SK-N-SH (cell line): ENCODE measurements around the gene PTPRG. TPM values are rescaled to one million over a fixed set of nuclear protein-coding genes. Genes with fewer than 3 reads are reported as not detected.

ENCODE experiments used
- CTCF ChIA-PET: fragments of 300-600, 350-600 bp; formaldehyde crosslinking; extraction: SDS; loops from one replicate; lab custom pipeline; 2021; lab: Yijun Ruan, JAX
- POLR2A ChIA-PET: fragments of 350-600 bp; sonication (Branson Sonifier 250); formaldehyde crosslinking; extraction: SDS; loops from one replicate; lab custom pipeline; 2020; ENCODE audit warnings: antibody characterized with exemption, inconsistent platforms; lab: Yijun Ruan, JAX
- DNase-seq: peaks from one replicate; pipeline ENCODE4 v3.0.0; 2012
- H2AFZ ChIP-seq: fragments of 200-600 bp; sonication (generic); 2 replicates; pipeline ENCODE4 v1.8.1; 2016; ENCODE audit warnings: antibody characterized with exemption, mild to moderate bottlenecking, low read depth
- H3F3A ChIP-seq: fragments of 200-600 bp; sonication (generic); replicated peaks from 2 replicates; pipeline ENCODE3; 2016; ENCODE audit warnings: antibody characterized with exemption, mild to moderate bottlenecking; ENCODE audit not compliant: insufficient read depth
- H3K27ac ChIP-seq, 2 experiments: fragments of 200-500 bp in 1 of 2; fragments of 200-600 bp in 1 of 2; sonication (Bioruptor generic) in 1 of 2; sonication (generic), shearing (Covaris generic) in 1 of 2; 2 replicates each; pipeline versions ENCODE4 v1.5.1 to v1.6.1; 2014 to 2016; ENCODE audit warnings: low read depth in 2 of 2, inconsistent platforms in 1 of 2, low read length in 1 of 2, mild to moderate bottlenecking in 1 of 2, mixed read lengths in 1 of 2
- H3K27me3 ChIP-seq: fragments of 200-600 bp; sonication (generic), shearing (Covaris generic); 2 replicates; pipeline ENCODE4 v1.6.1; 2016; ENCODE audit warnings: mixed run types; ENCODE audit not compliant: insufficient read depth
- H3K36me3 ChIP-seq, 2 experiments: fragments of 200-500 bp in 1 of 2; fragments of 200-600 bp in 1 of 2; sonication (Bioruptor generic) in 1 of 2; sonication (generic) in 1 of 2; replicated peaks in 1 of 2; 2 replicates each; pipeline versions ENCODE3 to v1.5.1; 2014 to 2016; ENCODE audit warnings: low read length in 1 of 2, mild to moderate bottlenecking in 1 of 2; ENCODE audit not compliant: insufficient read depth in 2 of 2, control insufficient read depth in 1 of 2
- H3K4me1 ChIP-seq, 2 experiments: fragments of 200-500 bp in 1 of 2; fragments of 200-600 bp in 1 of 2; sonication (Bioruptor generic) in 1 of 2; sonication (generic), shearing (Covaris generic) in 1 of 2; 2 replicates each; pipeline versions ENCODE4 v1.5.1 to v1.6.1; 2014 to 2016; ENCODE audit warnings: low read depth in 1 of 2, low read length in 1 of 2, mixed run types in 1 of 2; ENCODE audit not compliant: insufficient read depth in 2 of 2, control insufficient read depth in 1 of 2
- H3K4me2 ChIP-seq: fragments of 200-600 bp; sonication (generic), shearing (Covaris generic); 2 replicates; pipeline ENCODE4 v1.6.1; 2017; ENCODE audit warnings: mixed run types
- H3K4me3 ChIP-seq, 2 experiments: fragments of 200-500 bp in 1 of 2; fragments of 200-600 bp in 1 of 2; sonication (Bioruptor generic) in 1 of 2; sonication (generic), shearing (Covaris generic) in 1 of 2; 2 replicates each; pipeline versions ENCODE4 v1.5.1 to v1.8.1; 2014 to 2016; ENCODE audit warnings: low read depth in 2 of 2, inconsistent platforms in 1 of 2, low read length in 1 of 2, mild to moderate bottlenecking in 1 of 2, mixed read lengths in 1 of 2, moderate library complexity in 1 of 2
- H3K79me2 ChIP-seq: fragments of 200-600 bp; sonication (generic); 2 replicates; pipeline ENCODE4 v1.8.1; 2017; ENCODE audit warnings: mild to moderate bottlenecking; ENCODE audit not compliant: insufficient read depth
- H3K9ac ChIP-seq: fragments of 200-600 bp; sonication (generic); 2 replicates; pipeline ENCODE4 v1.6.1; 2017; ENCODE audit warnings: mixed run types
- H3K9me2 ChIP-seq: fragments of 200-600 bp; sonication (generic); 2 replicates; pipeline ENCODE4 v1.6.1; 2017; ENCODE audit warnings: mixed run types
- H3K9me3 ChIP-seq: fragments of 200-600 bp; sonication (generic); 2 replicates; pipeline ENCODE4 v1.6.1; 2017; ENCODE audit warnings: mixed run types, mild to moderate bottlenecking, moderate library complexity
- H4K20me1 ChIP-seq: fragments of 200-600 bp; sonication (generic); 2 replicates; pipeline ENCODE4 v1.6.1; 2017; ENCODE audit warnings: mild to moderate bottlenecking, mixed run types; ENCODE audit not compliant: insufficient read depth
- CTCF ChIP-seq: fragments of 200-600 bp; sonication (generic); IDR thresholded peaks from 2 replicates; pipeline ENCODE4 v1.6.1; 2017; ENCODE audit warnings: antibody characterized with exemption, mild to moderate bottlenecking, moderate library complexity
- EZH2phosphoT487 ChIP-seq: fragments of 200-600 bp; sonication (generic); IDR thresholded peaks from 2 replicates; pipeline ENCODE4 v1.6.1; 2017; ENCODE audit warnings: low read depth, mixed run types, mild to moderate bottlenecking, antibody characterized with exemption, moderate library complexity, borderline replicate concordance
- FOSL2 ChIP-seq: IDR thresholded peaks from 2 replicates; pipeline ENCODE4 v1.4.0; 2012; ENCODE audit warnings: low read depth, mild to moderate bottlenecking, moderate library complexity, borderline replicate concordance
- FOXM1 ChIP-seq: IDR thresholded peaks from 2 replicates; pipeline ENCODE4 v1.4.0; 2012; ENCODE audit warnings: low read depth, mild to moderate bottlenecking
- GATA2 ChIP-seq: sonication (generic); formaldehyde crosslinking; IDR thresholded peaks from 2 replicates; pipeline ENCODE4 v1.5.0; 2020; ENCODE audit warnings: mild to moderate bottlenecking, missing genetic modification reagents
- MEF2A ChIP-seq: IDR thresholded peaks from 2 replicates; pipeline ENCODE4 v1.4.0; 2012; ENCODE audit warnings: low read depth, borderline replicate concordance
- NFIC ChIP-seq: IDR thresholded peaks from 2 replicates; pipeline ENCODE4 v1.4.0; 2012; ENCODE audit warnings: borderline replicate concordance
- PBX3 ChIP-seq: IDR thresholded peaks from 2 replicates; pipeline ENCODE4; 2012
- POLR2AphosphoS5 ChIP-seq: IDR thresholded peaks from 2 replicates; pipeline ENCODE4 v1.6.1; 2012; ENCODE audit warnings: low read depth, low read length
- RCOR1 ChIP-seq: fragments of 150-350 bp; IDR thresholded peaks from 2 replicates; pipeline ENCODE4 v1.6.1; 2017; ENCODE audit warnings: antibody characterized with exemption, low read length
- RFX5 ChIP-seq: IDR thresholded peaks from 2 replicates; pipeline ENCODE4 v1.6.1; 2012; ENCODE audit warnings: mild to moderate bottlenecking, improper control_type of control experiment, low read length
- RXRA ChIP-seq: IDR thresholded peaks from 2 replicates; pipeline ENCODE4 v1.4.0; 2012; ENCODE audit warnings: low read depth, mild to moderate bottlenecking, borderline replicate concordance
- SIN3A ChIP-seq: IDR thresholded peaks from 2 replicates; pipeline ENCODE4 v1.6.1; 2012; ENCODE audit warnings: low read depth, mild to moderate bottlenecking, low read length, moderate library complexity, borderline replicate concordance
- TAF1 ChIP-seq: IDR thresholded peaks from 2 replicates; pipeline ENCODE4 v1.6.1; 2012; ENCODE audit warnings: low read depth, mild to moderate bottlenecking, low read length, moderate library complexity, borderline replicate concordance
- TEAD4 ChIP-seq: IDR thresholded peaks from 2 replicates; pipeline ENCODE4 v1.4.0; 2012; ENCODE audit warnings: mild to moderate bottlenecking, borderline replicate concordance; ENCODE audit not compliant: insufficient read depth
- USF1 ChIP-seq: IDR thresholded peaks from 2 replicates; pipeline ENCODE4 v1.4.0; 2012; ENCODE audit warnings: low read depth, borderline replicate concordance
- YY1 ChIP-seq: IDR thresholded peaks from 2 replicates; pipeline ENCODE4 v1.4.0; 2012; ENCODE audit warnings: low read depth, mild to moderate bottlenecking
- ZBTB33 ChIP-seq: IDR thresholded peaks from 2 replicates; pipeline ENCODE4 v1.4.0; 2012; ENCODE audit warnings: low read depth, borderline replicate concordance
- WGBS: methylation state at CpG from one replicate; pipeline ENCODE4 v1.1.6; 2017; ENCODE audit warnings: low lambda C conversion rate; 5-methylcytosine and 5-hydroxymethylcytosine counted together
- polyA plus RNA-seq, 3 experiments: library from polyadenylated mRNA; depleted of rRNA; stranded (reverse); fragments of >200 nt; gene quantifications; 2 replicates each; pipeline ENCODE4 v1.2.3, GENCODE V29; 2012

Gene PTPRG
- polyA plus RNA-seq, 1 of the 3 experiments (the other 2 are of a cell fraction) = 14.1 TPM

- TF ChIP-seq CTCF (no peak), FOXM1 (no peak), NFIC (no peak), RCOR1 (no peak), RXRA (no peak)
These were observed 549.3 kb downstream of the PTPRG start (continued) for GRCh38 chr3:62110443-62111225.

GRCh38 chr3:62113092-62113491, 551.7 kb downstream of the PTPRG start:
- H3K4me1 ChIP-seq = no peaks in the 10 kb centered on the region
- 93% methylated on average over 3 of the region's 3 CpGs for WGBS
- H3K9ac ChIP-seq = no peak overlapping the region
- DNase-seq = no peak
- POLR2A ChIA-PET = no interaction called here
- no peaks in the 10 kb centered on the region for H3K9me3 ChIP-seq
- no peaks in the 10 kb centered on the region for H3K27me3 ChIP-seq
- CTCF ChIA-PET = interaction anchor here (0.9 kb wide), 1 partner anchor 17 kb away, joined by 4 read pairs; no protein-coding TSS in a partner anchor
- no peak overlapping the region for H3K4me2 ChIP-seq
- no peak for TF ChIP-seq USF1
- TF ChIP-seq ZBTB33 = no peak
- no peak for TF ChIP-seq GATA2
- TF ChIP-seq NFIC = no peak
- no peak for TF ChIP-seq FOSL2
- no peak for TF ChIP-seq FOXM1
- TF ChIP-seq TAF1 = no peak
- TF ChIP-seq MEF2A = no peak
- no peak for TF ChIP-seq RFX5
- TF ChIP-seq RXRA = no peak
- TF ChIP-seq SIN3A = no peak
- no peak for TF ChIP-seq YY1
- no peak for TF ChIP-seq TEAD4
- no peak for TF ChIP-seq POLR2AphosphoS5
- TF ChIP-seq EZH2phosphoT487 = no peak
- TF ChIP-seq PBX3 = no peak
- no peaks in the 10 kb centered on the region; the same call in 1 of the 2 replicates for H3K79me2 ChIP-seq
- H3K9me2 ChIP-seq = no peaks in the 10 kb centered on the region
- no peak overlapping the region for H2AFZ ChIP-seq
- H3K4me3 ChIP-seq = no peak overlapping the region
- no peaks in the 10 kb centered on the region for H3F3A ChIP-seq
- H3K27ac ChIP-seq = no peak overlapping the region
- no peaks in the 10 kb centered on the region for H3K36me3 ChIP-seq
- no peaks in the 10 kb centered on the region for H4K20me1 ChIP-seq
